ENCODE data around the gene UBE2M. TPM values are rescaled to one million over a fixed set of nuclear protein-coding genes. Genes with fewer than 3 reads are reported as not detected.
A peak's percentile ranks its signal among the peaks of the same experiment; 100 is the strongest.
"Not testable (repeated sequence)": the region's sequence is repeated elsewhere in the genome, so short reads cannot be mapped to it uniquely, and the experiment has no call there.

The UBE2M gene
- total RNA-seq, 1 donor from 2014 or later = 142 TPM

DNA sequence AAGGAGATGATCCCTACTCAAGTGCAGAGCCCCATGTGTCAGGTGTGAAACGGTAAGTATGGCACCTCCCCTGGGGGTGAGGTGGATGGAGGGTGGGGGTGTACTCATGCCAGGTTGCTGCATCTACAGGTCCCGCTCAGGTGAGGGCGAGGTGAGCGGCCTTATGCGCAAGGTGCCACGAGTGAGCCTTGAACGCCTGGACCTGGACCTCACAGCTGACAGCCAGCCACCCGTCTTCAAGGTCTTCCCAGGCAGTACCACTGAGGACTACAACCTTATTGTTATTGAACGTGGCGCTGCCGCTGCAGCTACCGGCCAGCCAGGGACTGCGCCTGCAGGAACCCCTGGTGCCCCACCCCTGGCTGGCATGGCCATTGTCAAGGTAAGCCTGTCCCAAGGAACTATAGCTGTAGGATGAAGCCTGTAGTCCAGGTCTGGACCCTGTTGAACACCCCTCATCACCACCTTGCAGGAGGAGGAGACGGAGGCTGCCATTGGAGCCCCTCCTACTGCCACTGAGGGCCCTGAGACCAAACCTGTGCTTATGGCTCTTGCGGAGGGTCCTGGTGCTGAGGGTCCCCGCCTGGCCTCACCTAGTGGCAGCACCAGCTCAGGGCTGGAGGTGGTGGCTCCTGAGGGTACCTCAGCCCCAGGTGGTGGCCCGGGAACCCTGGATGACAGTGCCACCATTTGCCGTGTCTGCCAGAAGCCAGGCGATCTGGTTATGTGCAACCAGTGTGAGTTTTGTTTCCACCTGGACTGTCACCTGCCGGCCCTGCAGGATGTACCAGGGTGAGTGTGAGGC is 9.3 kb downstream of the UBE2M start:
- no peak overlapping the region for H3K27ac Mint-ChIP-seq
- no peaks in the 10 kb centered on the region for H3K9me3 Mint-ChIP-seq
- intact Hi-C loops (cut with micrococcal nuclease) = no loop called here
- no peak overlapping the region for H3K4me3 Mint-ChIP-seq (ENCODE audit: low read depth)
- no peaks in the 10 kb centered on the region for H3K27me3 Mint-ChIP-seq (ENCODE audit: low read depth)
- no peak for DNase-seq (ENCODE audit: low spot score)
- H3K36me3 Mint-ChIP-seq (ENCODE audit: low read depth) = peaks cover 85% of the 10 kb centered on the region
- H3K4me1 Mint-ChIP-seq (ENCODE audit: low read depth) = peaks cover 26% of the 10 kb centered on the region

DNA sequence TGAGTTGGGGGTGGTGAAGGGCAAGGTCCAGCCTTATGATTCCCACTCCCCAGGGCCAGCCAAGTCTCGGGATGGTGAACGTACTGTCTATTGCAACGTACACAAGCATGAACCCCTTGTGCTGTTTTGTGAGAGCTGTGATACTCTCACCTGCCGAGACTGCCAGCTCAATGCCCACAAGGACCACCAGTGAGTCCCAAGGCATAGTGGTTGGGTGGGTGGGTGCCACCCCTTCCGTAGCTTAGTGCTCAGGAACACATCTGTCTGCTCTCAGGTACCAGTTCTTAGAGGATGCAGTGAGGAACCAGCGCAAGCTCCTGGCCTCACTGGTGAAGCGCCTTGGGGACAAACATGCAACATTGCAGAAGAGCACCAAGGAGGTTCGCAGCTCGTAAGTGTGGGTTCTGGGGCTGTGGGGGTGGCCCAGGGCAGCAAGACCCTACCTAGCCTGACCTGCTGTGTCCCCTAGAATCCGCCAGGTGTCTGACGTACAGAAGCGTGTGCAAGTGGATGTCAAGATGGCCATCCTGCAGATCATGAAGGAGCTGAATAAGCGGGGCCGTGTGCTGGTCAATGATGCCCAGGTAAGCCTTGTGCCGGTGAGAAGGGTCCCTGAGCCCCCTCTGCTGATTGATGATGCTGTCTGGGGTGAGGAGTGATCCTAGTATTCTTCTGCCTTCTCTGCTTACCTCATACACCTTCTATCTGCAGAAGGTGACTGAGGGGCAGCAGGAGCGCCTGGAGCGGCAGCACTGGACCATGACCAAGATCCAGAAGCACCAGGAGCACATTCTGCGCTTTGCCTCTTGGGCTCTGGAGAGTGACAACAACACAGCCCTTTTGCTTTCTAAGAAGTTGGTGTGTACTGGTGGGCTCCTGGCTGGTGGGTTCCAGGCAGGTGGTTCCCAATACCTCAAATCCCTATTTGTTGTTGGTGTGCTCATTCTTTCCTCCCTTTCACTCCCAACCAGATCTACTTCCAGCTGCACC is 10.8 kb downstream of the UBE2M start:
- no peak overlapping the region for H3K27ac Mint-ChIP-seq
- peaks cover 75% of the 10 kb centered on the region for H3K36me3 Mint-ChIP-seq (ENCODE audit: low read depth)
- H3K9me3 Mint-ChIP-seq = no peaks in the 10 kb centered on the region

GRCh38 chr19:58546019-58546530 is 12.3 kb downstream of the UBE2M start:
- peaks cover 22% of the 10 kb centered on the region for H3K4me1 Mint-ChIP-seq (ENCODE audit: low read depth)
- peak overlapping the region; percentile 72 for H3K27ac Mint-ChIP-seq
- H3K9me3 Mint-ChIP-seq = no peaks in the 10 kb centered on the region
- DNase-seq (ENCODE audit: low spot score) = no peak
- H3K27me3 Mint-ChIP-seq (ENCODE audit: low read depth) = peaks cover 7% of the 10 kb centered on the region
- peaks cover 60% of the 10 kb centered on the region for H3K36me3 Mint-ChIP-seq (ENCODE audit: low read depth)
- H3K4me3 Mint-ChIP-seq (ENCODE audit: low read depth) = peak overlapping the region; percentile 91
- intact Hi-C loops (cut with micrococcal nuclease) = no loop called here

More for the DNA sequence above, 10.8 kb downstream of the UBE2M start:
- no peak overlapping the region for H3K4me3 Mint-ChIP-seq (ENCODE audit: low read depth)
- peaks cover 2% of the 10 kb centered on the region for H3K27me3 Mint-ChIP-seq (ENCODE audit: low read depth)
- no peak for DNase-seq (ENCODE audit: low spot score)
- H3K4me1 Mint-ChIP-seq (ENCODE audit: low read depth) = peaks cover 24% of the 10 kb centered on the region
- intact Hi-C loops (cut with micrococcal nuclease) = no loop called here

GRCh38 chr19:58545286-58546018 is 13.0 kb downstream of the UBE2M start:
- Mint-ChIP-seq H3K4me3 (ENCODE audit: low read depth) (peak overlapping the region; percentile 91), H3K36me3 (ENCODE audit: low read depth) (peaks cover 54% of the 10 kb centered on the region), H3K9me3 (no peaks in the 10 kb centered on the region), H3K27me3 (ENCODE audit: low read depth) (peaks cover 9% of the 10 kb centered on the region), H3K4me1 (ENCODE audit: low read depth) (peaks cover 22% of the 10 kb centered on the region), H3K27ac (peak overlapping the region; percentile 72)
- DNase-seq (ENCODE audit: low spot score) = no peak
- intact Hi-C loops (cut with micrococcal nuclease) = no loop called here

DNA sequence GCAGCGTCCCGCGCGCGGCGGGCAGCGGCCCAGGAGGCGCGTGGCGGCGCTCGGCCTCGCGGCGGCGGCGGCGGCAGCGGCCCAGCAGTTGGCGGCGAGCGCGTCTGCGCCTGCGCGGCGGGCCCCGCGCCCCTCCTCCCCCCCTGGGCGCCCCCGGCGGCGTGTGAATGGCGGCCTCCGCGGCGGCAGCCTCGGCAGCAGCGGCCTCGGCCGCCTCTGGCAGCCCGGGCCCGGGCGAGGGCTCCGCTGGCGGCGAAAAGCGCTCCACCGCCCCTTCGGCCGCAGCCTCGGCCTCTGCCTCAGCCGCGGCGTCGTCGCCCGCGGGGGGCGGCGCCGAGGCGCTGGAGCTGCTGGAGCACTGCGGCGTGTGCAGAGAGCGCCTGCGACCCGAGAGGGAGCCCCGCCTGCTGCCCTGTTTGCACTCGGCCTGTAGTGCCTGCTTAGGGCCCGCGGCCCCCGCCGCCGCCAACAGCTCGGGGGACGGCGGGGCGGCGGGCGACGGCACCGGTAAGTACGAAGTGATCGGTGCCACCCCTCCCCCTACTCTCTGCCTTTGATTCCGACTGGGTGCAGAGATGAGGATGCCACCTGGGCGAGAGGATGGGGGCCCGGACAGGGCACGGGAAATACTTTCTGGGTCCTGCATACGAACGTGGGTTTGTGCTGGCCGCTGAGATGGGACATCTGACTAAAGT is 13.7 kb downstream of the UBE2M start:
- peak overlapping the region; percentile 72 for H3K27ac Mint-ChIP-seq
- H3K9me3 Mint-ChIP-seq = no peaks in the 10 kb centered on the region
- H3K4me1 Mint-ChIP-seq (ENCODE audit: low read depth) = peaks cover 22% of the 10 kb centered on the region
- peaks cover 14% of the 10 kb centered on the region for H3K27me3 Mint-ChIP-seq (ENCODE audit: low read depth)
- DNase-seq (ENCODE audit: low spot score) = no peak
- peak overlapping the region; percentile 91 for H3K4me3 Mint-ChIP-seq (ENCODE audit: low read depth)
- intact Hi-C loops (cut with micrococcal nuclease) = loop anchor here (1.0 kb wide), 3 partner anchors 11 to 28 kb away; partner anchors contain the start of genes CHMP2A and ZBTB45
- peaks cover 49% of the 10 kb centered on the region for H3K36me3 Mint-ChIP-seq (ENCODE audit: low read depth)

GRCh38 chr19:58543826-58544590 is 14.4 kb downstream of the UBE2M start, which contains the start of gene TRIM28:
TRIM28 (plus strand) TSS chr19:58544064; CDS start chr19:58544758, 694 bp downstream.
- intact Hi-C loops (cut with micrococcal nuclease) = loop anchor here (1.0 kb wide), 3 partner anchors 11 to 28 kb away; partner anchors contain the start of genes CHMP2A and ZBTB45
- DNase-seq (ENCODE audit: low spot score) = peak; percentile 100
- peak within 1 kb of the TSS; percentile 91 for H3K4me3 Mint-ChIP-seq (ENCODE audit: low read depth)
- peak within 1 kb of the TSS; percentile 94 for H3K27ac Mint-ChIP-seq
- no peaks in the 10 kb centered on the region for H3K9me3 Mint-ChIP-seq
- H3K4me1 Mint-ChIP-seq (ENCODE audit: low read depth) = peaks cover 22% of the 10 kb centered on the region
- peaks cover 20% of the 10 kb centered on the region for H3K27me3 Mint-ChIP-seq (ENCODE audit: low read depth)
- H3K36me3 Mint-ChIP-seq (ENCODE audit: low read depth) = peaks cover 42% of the 10 kb centered on the region

DNA sequence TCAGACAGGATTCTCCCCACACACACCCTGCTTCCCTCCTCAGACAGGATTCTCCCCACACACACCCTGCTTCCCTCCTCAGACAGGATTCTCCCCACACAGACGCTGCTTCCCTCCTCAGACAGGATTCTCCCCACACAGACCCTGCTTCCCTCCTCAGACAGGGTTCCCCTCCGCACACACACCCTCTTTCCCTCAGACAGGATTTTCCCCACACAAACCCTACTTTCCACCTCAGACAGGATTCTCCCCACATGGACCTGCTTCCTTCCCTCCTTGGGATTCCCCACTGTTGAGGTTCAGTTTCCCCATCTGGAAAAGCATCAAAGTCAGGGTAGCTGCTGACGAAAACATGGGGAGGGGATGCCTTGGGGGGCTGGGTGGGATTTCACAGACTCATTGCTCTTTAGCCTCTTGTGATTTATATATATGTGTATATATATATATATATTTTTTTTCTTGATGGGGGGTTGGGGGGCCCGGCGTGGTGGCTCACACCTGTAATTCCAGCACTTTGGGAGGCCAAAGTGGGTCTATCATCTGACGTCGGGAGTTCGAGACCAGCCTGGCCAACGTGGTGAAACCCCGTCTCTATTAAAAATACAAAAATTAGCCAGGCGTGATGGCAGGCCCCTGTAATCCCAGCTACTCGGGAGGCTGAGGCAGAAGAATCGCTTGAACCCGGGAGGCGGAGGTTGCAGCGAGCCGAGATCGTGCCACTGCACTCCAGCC is 15.6 kb downstream of the UBE2M start:
- Mint-ChIP-seq H3K27me3 (ENCODE audit: low read depth) (peaks cover 24% of the 10 kb centered on the region), H3K36me3 (ENCODE audit: low read depth) (peaks cover 30% of the 10 kb centered on the region), H3K27ac (peak overlapping the region; percentile 6), H3K4me1 (ENCODE audit: low read depth) (peaks cover 22% of the 10 kb centered on the region)
- intact Hi-C loops (cut with micrococcal nuclease); DNase-seq (ENCODE audit: low spot score); H3K9me3 Mint-ChIP-seq; H3K4me3 Mint-ChIP-seq (ENCODE audit: low read depth): not testable (repeated sequence)

DNA sequence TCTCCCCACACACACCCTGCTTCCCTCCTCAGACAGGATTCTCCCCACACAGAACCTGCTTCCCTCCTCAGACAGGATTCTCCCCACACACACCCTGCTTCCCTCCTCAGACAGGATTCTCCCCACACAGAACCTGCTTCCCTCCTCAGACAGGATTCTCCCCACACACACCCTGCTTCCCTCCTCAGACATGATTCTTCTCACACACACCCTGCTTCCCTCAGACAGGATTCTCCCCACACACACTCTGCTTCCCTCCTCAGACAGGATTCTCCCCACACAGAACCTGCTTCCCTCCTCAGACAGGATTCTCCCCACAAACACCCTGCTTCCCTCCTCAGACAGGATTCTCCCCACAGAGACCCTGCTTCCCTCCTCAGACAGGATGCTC is 19.2 kb downstream of the UBE2M start:
- H3K27ac Mint-ChIP-seq = not testable (repeated sequence)
- H3K4me3 Mint-ChIP-seq (ENCODE audit: low read depth) = peak overlapping the region; percentile 64
- H3K4me1 Mint-ChIP-seq (ENCODE audit: low read depth) = peaks cover 10% of the 10 kb centered on the region

GRCh38 chr19:58538257-58539168 is 19.9 kb downstream of the UBE2M start:
- DNase-seq (ENCODE audit: low spot score) = no peak
- Mint-ChIP-seq H3K36me3 (ENCODE audit: low read depth) (no peaks in the 10 kb centered on the region), H3K4me3 (ENCODE audit: low read depth) (peak overlapping the region; percentile 73), H3K27ac (peak overlapping the region; percentile 76), H3K27me3 (ENCODE audit: low read depth) (peaks cover 26% of the 10 kb centered on the region), H3K4me1 (ENCODE audit: low read depth) (peaks cover 6% of the 10 kb centered on the region), H3K9me3 (no peaks in the 10 kb centered on the region)
- intact Hi-C loops (cut with micrococcal nuclease) = no loop called here

More for the DNA sequence above, 19.2 kb downstream of the UBE2M start:
- H3K27me3 Mint-ChIP-seq (ENCODE audit: low read depth) = peaks cover 24% of the 10 kb centered on the region
- H3K9me3 Mint-ChIP-seq; DNase-seq (ENCODE audit: low spot score); intact Hi-C loops (cut with micrococcal nuclease); H3K36me3 Mint-ChIP-seq (ENCODE audit: low read depth): not testable (repeated sequence)
